HG02642 (cell line): ENCODE results near the gene DAP3.
"Not testable (repeated sequence)": the region's sequence is repeated elsewhere in the genome, so short reads cannot be mapped to it uniquely, and the experiment has no call there.

ENCODE experiments used
- ATAC-seq: cut with Tn5 transposase; IDR thresholded peaks from one replicate; pipeline ENCODE4 v1.9.1; 2021; ENCODE audit warnings: mild to moderate bottlenecking; ENCODE audit not compliant: unreplicated experiment, poor library complexity

DAP3 gene

GRCh38 chr1:155689081-155689607, at the start of gene DAP3:
Gene DAP3, plus strand, starts transcription at chr1:155689091. Its CDS starts 20,689 bp downstream, at chr1:155709780.
- ATAC-seq = not testable (repeated sequence)

- no peak for ATAC-seq
Observed at GRCh38 chr1:155640367-155640766, 48.5 kb upstream of the DAP3 start.

- not testable (repeated sequence) for ATAC-seq
Observed at GRCh38 chr1:155642559-155643180, 46.2 kb upstream of the DAP3 start.

- no peak for ATAC-seq
Observed at GRCh38 chr1:155643230-155643629, 45.7 kb upstream of the DAP3 start.

GRCh38 chr1:155645034-155645598, 43.8 kb upstream of the DAP3 start:
- no peak for ATAC-seq

GRCh38 chr1:155645648-155646047, 43.2 kb upstream of the DAP3 start:
- no peak for ATAC-seq

- no peak for ATAC-seq
Observed at GRCh38 chr1:155646307-155646706, 42.6 kb upstream of the DAP3 start.

GRCh38 chr1:155648207-155649147, 40.4 kb upstream of the DAP3 start:
- ATAC-seq = no peak

- no peak for ATAC-seq
Observed at GRCh38 chr1:155649676-155650075, 39.2 kb upstream of the DAP3 start.

GRCh38 chr1:155650231-155650757, 38.6 kb upstream of the DAP3 start:
- no peak for ATAC-seq

GRCh38 chr1:155651861-155652661, 36.8 kb upstream of the DAP3 start:
- ATAC-seq = no peak

GRCh38 chr1:155652951-155653350, 35.9 kb upstream of the DAP3 start:
- no peak for ATAC-seq

- ATAC-seq = no peak
Observed at GRCh38 chr1:155657463-155657862, 31.4 kb upstream of the DAP3 start.

GRCh38 chr1:155661239-155661638, 27.7 kb upstream of the DAP3 start:
- ATAC-seq = not testable (repeated sequence)

- no peak for ATAC-seq
Observed at GRCh38 chr1:155669233-155670162, 19.4 kb upstream of the DAP3 start.

- no peak for ATAC-seq
Observed at GRCh38 chr1:155671750-155672149, 17.1 kb upstream of the DAP3 start.

GRCh38 chr1:155673003-155673402, 15.9 kb upstream of the DAP3 start:
- no peak for ATAC-seq

GRCh38 chr1:155678027-155678426, 10.9 kb upstream of the DAP3 start:
- ATAC-seq = no peak

- ATAC-seq = not testable (repeated sequence)
Observed at GRCh38 chr1:155678992-155679391, 9.9 kb upstream of the DAP3 start.
